Measurements from ENCODE around the gene CEP41. TPM values are rescaled to one million over a fixed set of nuclear protein-coding genes. Genes with fewer than 3 reads are reported as not detected.

Gene CEP41
- total and polyA plus RNA-seq, 2 of the 13 experiments (the other 11 are each of a cell fraction or from before 2014, with no cell fraction given), result 8.7 to 9.0 TPM

GRCh38 chr7:130409067-130409711 is 31.6 kb downstream of the CEP41 start:
- no peaks in the 10 kb centered on the region for H3K9me3 ChIP-seq (ENCODE audit: low read length)
- WGBS (ENCODE audit: low lambda C conversion rate), result 71% methylated on average over 3 of the region's 3 CpGs
- H3K27me3 ChIP-seq (ENCODE audit: control insufficient read depth in 1 of 2, insufficient read depth in 2 of 2, low read length in 2 of 2), result no peaks in the 10 kb centered on the region
- no peak overlapping the region for H3K9ac ChIP-seq (ENCODE audit: insufficient read depth, low read depth, low read length)
- no peak overlapping the region for H3K4me2 ChIP-seq (ENCODE audit: low read depth, low read length)
- intact Hi-C loops (cut with micrococcal nuclease; ENCODE audit: unreplicated experiment) (no loop called here), in situ Hi-C loops (cut with HindIII; ENCODE audit: extremely low pct_ligation_motif_present, low pct_unique_long_range_greater_than_20kb) (no loop called here)
- H3K4me1 ChIP-seq (ENCODE audit: insufficient read depth, low read length), result no peaks in the 10 kb centered on the region
- no peak overlapping the region for H3K27ac ChIP-seq (ENCODE audit: extremely low read length, insufficient read depth, low read length)
- H3K79me2 ChIP-seq (ENCODE audit: insufficient read depth, low read length), result no peaks in the 10 kb centered on the region
- H3K4me3 ChIP-seq (replicated peaks in 1 of 3; ENCODE audit: insufficient read depth in 1 of 3, low read depth in 2 of 3, low read length in 3 of 3), result no peak overlapping the region
- CTCF ChIA-PET (ENCODE audit: low intra/inter-chr PET ratio, low total read pairs), result no interaction called here
- H3K36me3 ChIP-seq (replicated peaks in 1 of 2; ENCODE audit: control insufficient read depth in 1 of 2, insufficient read depth in 2 of 2, low read length in 2 of 2), result no peaks in the 10 kb centered on the region
- H2AFZ ChIP-seq (ENCODE audit: low read length), result no peak overlapping the region
- FAIRE-seq (no peak), DNase-seq (ENCODE audit: low spot score) (no peak), ATAC-seq (no peak)
- POLR2A ChIA-PET, result no interaction called here
- no peaks in the 10 kb centered on the region for H4K20me1 ChIP-seq (ENCODE audit: insufficient read depth, low read length)
- no TSS peak for BruUV-seq (replicated peaks)
- no peak for TF ChIP-seq TAF1 (CRISPR knock-in tag; IDR thresholded peaks at IDR 0.05)
- no peak for TF ChIP-seq GFI1 (CRISPR knock-in tag; IDR thresholded peaks at IDR 0.05; ENCODE audit: borderline replicate concordance)
- no peak for TF ChIP-seq ZNF530 (CRISPR knock-in tag; IDR thresholded peaks at IDR 0.05; ENCODE audit: low read depth)
- TF ChIP-seq SALL2 (CRISPR knock-in tag; IDR thresholded peaks at IDR 0.05), result no peak
- TF ChIP-seq CSRNP1 (CRISPR knock-in tag; IDR thresholded peaks at IDR 0.05), result no peak
- TF ChIP-seq ATF7-NPFF (CRISPR knock-in tag; IDR thresholded peaks at IDR 0.05; ENCODE audit: low read depth), result no peak
- no peak for TF ChIP-seq ZNF646 (CRISPR knock-in tag; IDR thresholded peaks at IDR 0.05)
- no peak for TF ChIP-seq HMG20B (CRISPR knock-in tag; conservative IDR thresholded peaks at IDR 0.05)
- no peak for TF ChIP-seq SPEN (CRISPR knock-in tag; IDR thresholded peaks at IDR 0.05; ENCODE audit: low read depth)
- no peak for TF ChIP-seq GPBP1L1 (CRISPR knock-in tag; IDR thresholded peaks at IDR 0.05)
- no peak for TF ChIP-seq GLMP (CRISPR knock-in tag; IDR thresholded peaks at IDR 0.05; ENCODE audit: borderline replicate concordance)
- TF ChIP-seq NFE2L1 (CRISPR knock-in tag; IDR thresholded peaks at IDR 0.05; ENCODE audit: borderline replicate concordance), result no peak
- no peak for TF ChIP-seq HOXA3 (CRISPR knock-in tag; IDR thresholded peaks at IDR 0.05)
- no peak for TF ChIP-seq ELF3 (CRISPR knock-in tag; IDR thresholded peaks at IDR 0.05)
- no peak for TF ChIP-seq KLF6 (CRISPR knock-in tag; IDR thresholded peaks at IDR 0.05)

All from HepG2 (cell line).